ENCODE data around the gene CDH5.

Gene CDH5

DNA sequence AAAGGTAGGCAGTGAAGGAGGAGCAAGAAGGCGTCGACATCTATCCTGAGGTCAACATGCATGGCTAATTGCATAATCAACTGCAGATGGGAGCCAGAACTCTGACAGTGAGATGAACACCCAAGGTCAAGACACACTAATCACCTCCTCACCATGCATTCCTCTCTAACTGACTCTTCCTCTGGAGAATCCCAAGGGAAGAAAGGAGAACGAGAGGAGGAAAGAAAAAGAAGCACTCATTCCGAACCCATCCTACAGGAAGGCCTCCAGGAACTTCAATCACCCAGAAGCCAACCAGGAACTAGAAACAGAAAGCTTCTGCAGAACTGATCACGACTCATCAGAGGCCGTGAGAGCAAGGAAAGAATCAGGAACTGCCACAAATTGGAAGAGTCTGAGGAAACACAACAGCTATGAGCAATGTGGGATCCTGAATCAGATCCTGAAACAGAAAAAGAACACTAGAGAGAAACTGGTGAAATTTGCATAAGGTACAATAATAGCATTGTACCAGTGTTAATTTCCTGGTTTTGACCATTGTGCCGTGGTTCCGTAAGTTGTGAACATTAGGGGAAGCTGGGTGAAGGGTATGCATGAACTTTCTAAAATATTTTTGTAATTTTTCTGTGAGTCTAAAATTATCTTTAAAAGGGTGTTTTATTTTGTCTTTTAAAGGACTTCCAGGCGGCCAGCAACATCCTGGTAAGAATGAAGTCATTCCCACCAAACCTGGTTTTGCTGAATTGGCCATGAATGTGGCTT lies 50.6 kb downstream of the CDH5 start:
- TF ChIP-seq, protein P1, sequence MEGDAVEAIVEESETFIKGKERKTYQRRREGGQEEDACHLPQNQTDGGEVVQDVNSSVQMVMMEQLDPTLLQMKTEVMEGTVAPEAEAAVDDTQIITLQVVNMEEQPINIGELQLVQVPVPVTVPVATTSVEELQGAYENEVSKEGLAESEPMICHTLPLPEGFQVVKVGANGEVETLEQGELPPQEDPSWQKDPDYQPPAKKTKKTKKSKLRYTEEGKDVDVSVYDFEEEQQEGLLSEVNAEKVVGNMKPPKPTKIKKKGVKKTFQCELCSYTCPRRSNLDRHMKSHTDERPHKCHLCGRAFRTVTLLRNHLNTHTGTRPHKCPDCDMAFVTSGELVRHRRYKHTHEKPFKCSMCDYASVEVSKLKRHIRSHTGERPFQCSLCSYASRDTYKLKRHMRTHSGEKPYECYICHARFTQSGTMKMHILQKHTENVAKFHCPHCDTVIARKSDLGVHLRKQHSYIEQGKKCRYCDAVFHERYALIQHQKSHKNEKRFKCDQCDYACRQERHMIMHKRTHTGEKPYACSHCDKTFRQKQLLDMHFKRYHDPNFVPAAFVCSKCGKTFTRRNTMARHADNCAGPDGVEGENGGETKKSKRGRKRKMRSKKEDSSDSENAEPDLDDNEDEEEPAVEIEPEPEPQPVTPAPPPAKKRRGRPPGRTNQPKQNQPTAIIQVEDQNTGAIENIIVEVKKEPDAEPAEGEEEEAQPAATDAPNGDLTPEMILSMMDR (IDR thresholded peaks at IDR 0.05; ENCODE audit: low read depth, low read length), result no peak
- DNase-seq (ENCODE audit: extremely low read depth, low read depth), result no peak

DNA sequence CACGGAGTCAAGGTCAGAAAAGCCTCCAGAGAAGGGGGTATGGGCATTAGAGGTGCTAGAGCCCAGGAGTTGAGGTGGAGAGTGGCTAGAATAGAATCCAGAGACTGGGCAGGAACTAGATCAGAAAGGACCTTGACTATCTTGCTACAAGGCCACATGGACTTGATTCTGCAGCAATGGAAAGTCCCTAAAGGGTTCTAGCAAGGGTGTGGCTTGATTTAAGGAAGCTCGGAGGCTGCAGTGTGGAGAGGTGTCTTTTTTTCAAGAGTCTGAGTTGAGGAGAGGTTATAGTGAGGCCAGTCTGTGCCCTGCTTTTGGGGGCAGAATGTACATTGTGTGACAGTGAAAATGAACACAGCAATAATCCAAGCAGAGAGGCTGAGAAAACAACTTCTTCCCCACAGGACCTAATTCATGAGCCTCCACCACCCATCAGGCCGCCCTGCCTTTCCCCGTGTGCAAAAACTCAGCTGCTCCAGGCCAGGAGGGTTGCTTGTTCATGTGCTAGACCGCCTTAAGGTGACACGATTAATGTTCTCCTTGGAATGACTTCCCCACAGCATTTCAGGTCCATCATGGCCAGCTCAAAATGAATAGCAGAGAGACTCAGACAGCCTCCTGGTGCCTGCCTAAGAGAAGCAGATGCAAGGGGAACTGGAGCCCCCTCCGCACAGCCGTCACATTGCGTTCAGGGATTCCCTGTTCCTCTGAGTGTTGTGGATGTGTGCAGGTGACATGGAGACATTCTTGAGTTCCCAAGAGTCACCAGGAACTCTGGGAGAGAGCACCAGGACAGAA lies 51.9 kb downstream of the CDH5 start:
- TF ChIP-seq, protein P1 (IDR thresholded peaks at IDR 0.05; ENCODE audit: low read depth, low read length), result no peak
- DNase-seq (ENCODE audit: extremely low read depth, low read depth), result no peak

DNA sequence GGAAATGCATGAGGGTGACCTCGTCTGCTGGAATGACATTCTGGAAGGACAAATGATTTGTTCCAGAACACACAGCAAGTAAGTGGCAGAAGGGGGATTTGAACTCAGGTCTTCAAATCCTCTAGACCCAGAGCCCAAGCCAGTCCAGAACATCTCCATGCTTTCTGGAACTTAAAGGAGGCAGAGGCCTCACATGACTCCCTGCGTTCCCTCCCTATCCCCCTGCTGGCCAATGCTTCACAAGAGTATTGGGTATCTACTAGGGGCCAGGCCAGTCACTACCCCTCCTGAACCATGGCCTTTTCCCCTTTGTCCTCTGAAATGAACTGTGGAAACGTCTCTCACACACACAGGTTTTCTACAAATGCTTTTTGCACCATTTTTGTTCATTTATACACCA lies 53.0 kb downstream of the CDH5 start:
- TF ChIP-seq, protein P1 (IDR thresholded peaks at IDR 0.05; ENCODE audit: low read depth, low read length), result no peak
- DNase-seq (ENCODE audit: extremely low read depth, low read depth), result no peak

DNA sequence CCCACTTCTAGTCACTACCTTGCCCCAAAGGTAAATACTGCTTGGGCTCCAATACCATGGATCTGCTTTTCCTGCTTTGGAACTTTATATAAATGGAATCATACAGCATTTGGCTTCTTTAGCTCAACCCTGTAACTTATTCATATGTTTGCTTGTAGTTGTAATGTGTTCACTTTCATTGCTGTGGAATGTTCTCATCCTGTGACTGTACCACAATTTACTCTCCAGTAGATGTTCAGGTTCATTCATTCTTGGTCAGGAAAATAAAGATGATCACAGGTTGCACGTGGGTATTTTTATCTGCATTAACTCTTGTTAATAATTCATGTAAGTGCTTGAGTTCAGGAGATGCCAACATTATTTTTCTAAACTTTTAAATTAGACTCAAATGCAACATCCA lies 53.9 kb downstream of the CDH5 start:
- no peak for DNase-seq (ENCODE audit: extremely low read depth, low read depth)
- TF ChIP-seq, protein P1 (IDR thresholded peaks at IDR 0.05; ENCODE audit: low read depth, low read length), result no peak

DNA sequence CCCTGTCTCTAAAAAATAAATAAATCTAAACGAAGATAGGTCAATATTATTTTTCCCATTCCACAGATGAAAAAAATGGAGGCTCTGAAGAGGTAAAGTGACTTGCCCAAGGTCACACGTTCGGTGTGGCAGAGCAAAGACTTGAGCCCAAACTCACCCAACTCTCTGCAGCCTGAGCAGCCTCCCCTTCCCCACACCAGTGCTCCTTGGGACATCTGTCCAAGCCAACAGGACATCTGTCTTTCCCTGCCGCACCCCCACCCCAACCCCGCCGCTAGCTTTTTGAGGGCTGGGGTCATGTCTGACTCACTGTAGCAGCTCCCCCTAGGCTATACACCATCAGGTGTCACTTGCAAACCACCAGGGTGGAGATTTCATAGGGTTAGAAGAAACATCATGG lies 55.4 kb downstream of the CDH5 start:
- TF ChIP-seq, protein P1 (IDR thresholded peaks at IDR 0.05; ENCODE audit: low read depth, low read length), result no peak
- DNase-seq (ENCODE audit: extremely low read depth, low read depth), result no peak

DNA sequence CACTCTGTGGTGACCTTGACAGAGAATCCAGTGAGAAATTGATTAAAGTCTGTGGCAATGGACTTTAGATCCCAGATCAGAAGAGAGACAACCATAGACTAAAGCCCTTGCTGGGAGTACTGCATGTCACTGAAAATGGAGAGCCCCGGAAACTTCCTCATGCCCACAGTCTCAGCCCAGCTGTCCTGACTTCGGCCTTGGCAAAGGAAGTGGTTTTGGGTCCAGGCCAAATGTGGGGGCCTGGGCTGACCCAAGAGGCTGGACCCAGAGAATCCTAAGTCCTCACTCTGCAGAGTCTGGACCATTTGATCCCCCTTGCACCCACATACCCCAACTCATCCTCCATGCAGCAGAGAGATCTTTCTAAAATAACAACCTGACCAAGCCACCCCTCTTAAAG lies 55.9 kb downstream of the CDH5 start:
- TF ChIP-seq, protein P1 (IDR thresholded peaks at IDR 0.05; ENCODE audit: low read depth, low read length), result no peak

DNA sequence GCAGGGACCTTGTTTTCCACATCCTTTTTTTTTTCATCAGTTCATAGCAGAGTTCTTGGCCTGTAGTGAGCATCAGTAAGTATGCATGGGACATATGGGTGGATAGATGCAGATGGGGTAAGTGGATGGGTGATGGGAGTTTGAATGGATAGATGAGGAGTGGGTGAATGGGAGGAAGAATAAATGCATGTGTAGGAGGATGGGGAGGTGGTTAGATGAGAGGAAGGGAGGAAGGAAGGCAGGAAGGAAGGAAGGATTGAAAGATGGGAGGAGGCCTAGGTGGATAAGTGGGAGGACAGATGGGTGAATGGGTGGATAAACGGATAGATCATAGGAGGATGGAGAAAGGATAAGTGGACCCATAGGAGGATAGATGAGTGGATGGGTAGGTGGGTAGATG lies 56.7 kb downstream of the CDH5 start:
- no peak for DNase-seq (ENCODE audit: extremely low read depth, low read depth)
- TF ChIP-seq, protein P1 (IDR thresholded peaks at IDR 0.05; ENCODE audit: low read depth, low read length), result no peak

More for the DNA sequence above, 55.9 kb downstream of the CDH5 start:
- no peak for DNase-seq (ENCODE audit: extremely low read depth, low read depth)

All from AG09319 (cell line).